Activated T-cell treated with anti-CD3 and anti-CD28 coated beads, Interleukin-2, amount 50 U/mL, for 48 hours (primary cell): ENCODE results near the gene ZCRB1.

Experiments used
- DNase-seq, 2 experiments: peaks; one replicate each; pipeline ENCODE4 v3.0.0-alpha.2; 2020

The ZCRB1 gene

DNA sequence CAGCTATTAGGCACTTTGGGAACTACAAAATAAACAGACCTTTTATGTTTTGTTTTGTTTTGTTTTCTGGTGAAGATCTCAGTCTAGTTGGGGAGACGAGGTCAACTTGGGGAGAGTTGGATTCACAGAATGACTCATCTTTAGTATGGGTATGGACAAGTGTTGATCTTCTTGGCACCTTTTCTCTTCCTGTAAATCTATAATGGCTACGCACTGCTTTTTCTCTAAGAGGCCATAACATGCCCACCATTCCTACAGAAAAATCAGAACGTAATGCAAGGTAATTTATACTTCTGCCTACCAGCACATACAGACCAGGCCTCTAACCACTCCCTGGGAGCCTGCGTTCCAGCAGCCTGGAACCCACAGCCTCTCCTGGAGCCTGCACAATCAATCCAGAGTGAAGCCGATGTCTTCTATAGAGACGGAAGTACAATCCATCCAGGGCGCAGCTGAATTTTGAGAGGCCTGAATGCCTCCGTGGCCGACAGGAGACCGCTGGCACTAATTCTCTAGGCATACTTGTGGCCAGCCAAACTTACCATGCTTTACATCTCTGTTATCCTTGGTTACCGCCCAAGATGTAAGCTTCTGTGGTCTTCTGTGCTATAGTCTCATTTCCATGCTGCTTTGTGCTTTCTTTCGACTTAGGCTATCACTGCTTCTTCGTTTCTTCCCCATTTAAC is 790 bp upstream of the ZCRB1 start:
- DNase-seq = peak in 1 of 2 experiments; percentile 28

DNA sequence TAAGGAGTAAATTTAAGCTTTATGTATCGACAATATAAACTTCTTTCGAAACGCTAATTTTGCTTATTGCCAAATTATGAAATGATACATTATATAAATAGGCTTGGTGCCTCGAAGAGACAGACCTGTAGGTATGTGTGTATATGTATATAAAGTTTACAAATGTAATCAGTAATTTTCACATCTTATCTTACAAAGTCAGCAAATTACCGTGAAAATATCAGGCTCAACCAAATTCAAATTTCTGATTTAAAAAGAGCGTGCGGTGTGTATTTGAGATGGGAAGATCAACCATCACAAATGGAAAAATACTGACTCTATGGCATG is 605 bp downstream of the ZCRB1 start:
- no peak for DNase-seq

DNA sequence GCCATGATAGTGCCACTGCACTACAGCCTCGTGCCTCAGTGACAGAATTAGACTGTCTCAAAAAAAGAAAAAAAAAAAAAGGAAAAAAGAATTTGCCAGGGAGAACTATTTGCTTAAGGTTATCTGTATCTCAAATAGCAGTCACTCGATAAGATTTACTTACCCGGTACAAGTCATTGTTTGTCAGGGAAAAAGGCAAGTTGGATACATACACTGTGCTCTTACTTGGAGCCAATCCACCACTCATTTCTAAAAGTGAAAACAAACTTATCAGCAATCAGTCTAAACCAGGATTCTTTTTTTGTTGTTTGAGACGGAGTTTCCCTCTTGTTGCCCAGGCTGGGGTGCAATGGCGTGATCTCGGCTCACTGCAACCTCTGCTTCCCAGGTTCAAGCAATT is 2.0 kb downstream of the ZCRB1 start:
- DNase-seq = no peak

DNA sequence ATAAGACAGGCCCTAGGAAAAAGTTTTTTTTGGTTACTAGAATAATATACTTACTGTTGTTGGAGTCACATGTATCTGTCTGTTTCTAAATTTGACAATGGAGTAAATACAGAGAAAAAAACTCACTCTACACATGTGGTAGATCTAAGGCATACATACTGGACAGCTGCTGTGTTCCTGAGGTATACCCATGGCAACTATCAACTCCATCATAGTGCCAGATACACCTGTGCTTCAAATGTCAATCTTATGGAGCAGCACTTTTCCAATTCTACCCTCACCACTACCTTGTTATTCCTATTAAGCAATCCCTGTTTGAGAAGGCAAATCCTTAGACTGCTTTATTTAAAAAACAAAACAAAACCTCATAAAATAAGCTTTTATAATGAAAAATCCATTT is 3.3 kb downstream of the ZCRB1 start:
- no peak for DNase-seq

DNA sequence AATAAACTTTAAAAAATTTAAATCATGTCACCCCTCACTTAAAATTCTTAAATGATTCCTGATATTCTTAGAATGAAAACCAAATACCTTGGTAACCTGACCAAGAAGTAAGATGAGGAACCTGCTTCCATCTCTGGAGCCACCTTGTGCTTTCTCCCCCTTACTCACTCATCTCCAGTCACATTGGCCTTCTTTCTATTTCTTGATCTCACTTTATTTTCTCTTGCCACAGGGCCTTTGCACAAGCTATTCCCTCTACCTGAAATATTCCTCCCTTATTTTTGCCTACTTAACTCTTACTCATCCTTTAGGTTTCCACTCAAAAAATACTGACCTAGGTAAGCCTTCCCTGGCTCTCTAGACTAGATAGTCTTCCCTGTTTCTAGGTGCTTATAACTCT is 5.1 kb downstream of the ZCRB1 start:
- no peak for DNase-seq

DNA sequence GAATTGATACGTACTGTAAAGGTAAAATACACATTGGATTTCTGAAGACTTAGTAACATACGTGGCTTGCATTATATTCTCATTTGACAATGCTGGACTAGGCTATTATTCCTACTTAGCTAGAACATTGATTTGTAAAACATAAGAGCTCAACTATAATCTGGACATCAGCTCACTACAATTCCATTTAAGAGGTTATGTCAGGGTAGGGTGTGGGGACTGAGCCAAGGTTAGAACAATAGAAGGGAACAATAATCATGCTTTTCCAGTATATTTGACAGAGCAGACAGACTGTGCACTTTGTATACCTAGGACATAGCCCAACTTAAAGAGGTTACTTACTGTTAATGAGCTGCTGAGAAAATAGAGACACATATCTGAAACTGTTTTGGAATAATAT is 10.8 kb downstream of the ZCRB1 start:
- no peak for DNase-seq

DNA sequence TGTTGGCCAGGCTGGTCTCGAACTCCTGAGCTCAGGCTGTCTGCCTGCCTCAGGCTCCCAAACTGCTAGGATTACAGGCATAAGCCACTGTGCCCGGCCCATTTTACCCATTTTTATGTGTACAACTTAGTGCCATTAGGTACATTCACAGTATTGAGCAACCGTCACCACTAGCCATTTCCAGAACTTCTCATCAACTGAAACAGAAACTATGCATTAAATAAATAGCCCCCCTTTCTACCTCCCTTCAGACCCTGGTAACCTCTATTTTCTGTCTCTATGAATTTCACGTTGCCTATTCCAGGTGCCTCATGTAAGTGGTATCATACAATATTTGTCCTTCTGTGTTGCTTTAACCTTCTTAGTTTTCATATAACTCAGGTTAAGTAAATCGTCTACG is 15.9 kb downstream of the ZCRB1 start:
- no peak for DNase-seq

DNA sequence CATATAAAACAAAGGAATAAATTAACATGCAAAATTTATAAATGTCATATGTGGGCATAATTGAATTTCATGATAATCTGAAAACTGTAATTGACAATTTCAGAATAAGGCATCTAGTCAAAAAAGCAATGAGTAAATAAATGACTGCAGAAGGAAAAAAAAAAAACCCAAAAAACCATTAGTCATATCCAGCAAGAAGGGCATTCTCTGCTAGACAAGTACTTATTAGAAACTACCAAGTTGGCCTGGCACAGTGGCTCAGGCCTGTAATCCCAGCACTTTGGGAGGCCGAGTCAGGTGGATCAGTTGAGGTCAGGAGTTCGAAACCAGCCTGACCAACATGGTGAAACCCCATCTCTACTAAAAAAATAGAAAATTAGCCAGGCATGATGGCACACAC is 17.5 kb downstream of the ZCRB1 start:
- DNase-seq = no peak

DNA sequence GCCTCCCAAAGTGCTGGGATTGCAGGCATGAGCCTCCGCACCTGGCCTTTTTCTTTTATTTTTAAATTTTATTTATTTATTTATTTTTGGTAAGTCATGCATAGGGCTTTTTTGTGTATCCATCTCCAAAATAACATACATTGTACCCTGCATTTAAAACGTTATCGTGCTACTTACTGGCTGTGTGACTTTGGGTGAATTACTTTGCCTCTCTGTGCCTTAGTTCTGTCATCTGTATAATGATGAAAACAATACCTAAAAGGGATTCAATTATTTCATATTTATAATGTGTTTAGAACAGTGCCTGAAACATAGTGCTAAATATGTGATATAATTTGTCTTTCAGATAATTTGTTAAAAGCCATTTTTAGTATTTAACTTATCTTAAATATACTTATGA is 19.6 kb downstream of the ZCRB1 start:
- no peak for DNase-seq

DNA sequence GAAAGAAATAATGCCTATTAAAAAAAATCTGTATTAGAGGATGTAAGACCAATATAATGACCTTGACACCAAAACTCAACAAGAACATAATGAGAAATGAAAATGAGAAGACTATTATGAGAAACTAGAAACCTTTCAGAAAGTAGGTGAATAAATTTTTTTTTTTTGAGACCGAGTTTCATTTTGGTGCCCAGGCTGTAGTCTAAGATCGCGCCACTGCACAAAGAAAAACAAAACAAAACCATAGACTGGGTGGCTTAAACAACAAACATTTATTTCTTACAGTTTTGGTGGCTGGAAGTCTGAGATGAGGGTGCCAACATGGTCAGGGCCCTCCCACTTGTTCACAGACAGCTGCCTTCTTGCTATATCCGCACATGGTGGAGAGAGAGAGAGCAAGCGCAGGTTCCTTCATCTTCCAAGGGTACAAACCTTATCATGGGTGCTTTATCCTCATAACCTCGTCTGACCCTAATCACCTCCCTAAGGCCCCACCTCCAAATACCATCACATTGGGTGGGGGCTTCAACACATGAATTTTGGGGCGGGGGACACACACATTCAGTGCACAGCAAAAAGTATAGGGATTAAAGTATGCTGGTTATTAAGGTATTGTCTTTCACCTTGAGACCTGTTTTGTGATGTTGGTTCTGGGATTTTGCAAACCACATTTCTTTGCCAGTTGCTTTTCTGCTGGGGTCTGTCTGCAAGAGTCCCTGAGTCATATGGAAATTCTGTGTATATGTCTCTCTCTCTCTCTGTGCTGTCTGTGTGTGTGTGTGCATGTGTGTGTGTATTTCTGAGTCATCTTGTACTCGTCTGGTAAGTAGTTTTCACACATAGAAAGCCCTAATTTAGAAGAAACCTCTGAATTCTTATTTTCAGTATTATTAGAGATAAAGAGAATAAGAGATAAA is 26.2 kb downstream of the ZCRB1 start:
- DNase-seq = peak; percentile 78 to 80

DNA sequence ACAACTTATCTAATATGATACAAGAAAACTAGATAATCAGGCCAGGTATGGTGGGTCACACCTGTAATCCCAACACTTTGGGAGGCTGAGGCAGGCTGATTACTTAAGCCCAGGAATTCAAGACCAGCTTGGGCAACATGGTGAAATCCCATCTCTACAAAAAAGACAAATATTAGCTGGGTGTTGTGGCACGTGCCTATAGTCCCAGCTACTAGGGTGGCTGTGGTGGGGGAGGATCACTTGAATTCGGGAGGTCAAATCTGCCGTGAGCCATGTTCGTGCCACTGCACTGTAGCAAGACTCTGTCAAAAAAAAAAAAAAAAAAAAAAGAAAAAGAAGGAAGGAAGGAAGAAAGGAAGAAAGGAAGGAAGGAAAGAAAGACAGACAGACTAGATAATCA is 27.0 kb downstream of the ZCRB1 start:
- DNase-seq = no peak

DNA sequence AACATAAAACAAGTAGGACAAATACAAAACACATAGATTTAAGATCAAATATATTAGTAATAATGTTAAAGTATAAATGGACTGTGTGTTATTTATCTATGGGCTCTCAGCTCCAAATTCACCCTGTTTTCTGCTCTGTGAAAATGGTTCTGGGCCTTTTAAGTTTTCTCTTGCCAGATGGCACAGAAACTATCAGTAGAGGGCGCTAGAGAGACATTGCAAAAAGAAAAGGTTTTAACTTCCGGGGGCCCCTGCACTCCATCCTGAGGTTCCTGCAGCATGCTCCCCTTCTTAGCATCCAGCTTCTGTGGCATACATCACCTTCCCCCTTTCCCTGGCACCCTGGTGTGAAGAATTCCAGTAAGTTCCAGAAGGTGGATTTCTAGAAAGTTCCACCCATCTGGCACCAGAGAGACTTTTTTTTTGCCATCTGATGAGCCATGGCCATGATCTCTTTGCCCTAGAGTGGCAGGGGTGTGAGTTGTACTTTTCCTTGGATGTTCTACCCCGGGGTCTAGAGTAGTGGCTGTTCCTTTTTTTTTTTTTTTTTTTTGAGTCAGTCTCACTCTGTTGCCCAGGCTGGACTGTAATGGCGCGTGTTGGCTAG is 29.3 kb downstream of the ZCRB1 start:
- DNase-seq = no peak

DNA sequence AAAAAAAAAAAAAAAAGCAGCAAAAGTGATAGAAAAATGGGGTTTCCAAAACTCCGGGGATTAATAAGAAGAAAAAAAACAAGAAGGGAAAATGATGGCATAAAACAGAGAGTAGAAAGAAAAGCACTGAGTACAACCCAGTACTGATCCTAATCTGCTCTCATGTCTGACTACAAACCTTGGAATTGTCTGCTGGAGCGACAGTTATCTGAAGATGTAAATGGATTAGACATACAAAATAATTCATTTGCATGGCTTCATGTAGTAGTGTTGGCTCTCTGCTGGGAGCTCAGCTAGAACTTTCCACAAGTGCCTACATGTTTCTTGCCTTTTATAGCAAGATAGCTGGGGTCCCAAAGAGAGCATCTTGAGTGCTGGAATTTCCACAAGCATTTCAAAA is 34.2 kb downstream of the ZCRB1 start:
- no peak for DNase-seq

DNA sequence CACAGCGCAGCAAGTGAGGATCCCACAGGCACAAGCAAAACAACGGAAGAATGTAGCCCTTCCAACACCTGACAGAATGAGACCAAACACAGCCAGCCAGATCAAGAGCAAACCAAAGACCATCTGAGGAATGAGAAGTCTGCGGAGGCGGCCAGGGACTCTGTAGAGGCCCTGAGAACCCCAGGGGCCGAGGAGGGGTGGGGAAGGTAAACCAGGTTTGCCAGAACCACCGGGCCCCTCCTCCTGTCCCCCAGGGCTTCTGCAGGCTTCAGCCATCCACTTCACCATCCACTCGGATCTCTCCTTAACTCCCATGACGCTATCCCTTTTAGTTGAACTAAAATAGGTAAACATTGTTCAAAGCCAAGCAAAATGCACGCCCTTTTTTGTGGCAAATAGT is 37.4 kb downstream of the ZCRB1 start:
- DNase-seq = no peak

DNA sequence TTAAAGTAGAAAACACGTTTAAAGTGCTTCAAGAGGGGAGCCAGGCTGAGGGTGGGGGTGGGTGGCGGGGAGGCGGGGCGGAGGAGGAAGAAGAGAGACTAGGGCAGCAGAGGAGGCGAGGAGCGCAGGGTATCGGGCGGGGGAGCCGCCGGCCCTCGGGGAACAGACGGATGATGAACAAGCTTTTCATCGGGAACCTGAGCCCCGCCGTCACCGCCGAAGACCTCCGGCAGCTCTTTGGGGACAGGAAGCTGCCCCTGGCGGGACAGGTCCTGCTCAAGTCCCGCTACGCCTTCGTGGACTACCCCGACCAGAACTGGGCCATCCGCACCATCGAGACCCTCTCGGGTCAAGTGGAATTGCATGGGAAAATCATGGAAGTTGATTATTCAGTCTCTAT is 39.2 kb downstream of the ZCRB1 start:
- no peak for DNase-seq

DNA sequence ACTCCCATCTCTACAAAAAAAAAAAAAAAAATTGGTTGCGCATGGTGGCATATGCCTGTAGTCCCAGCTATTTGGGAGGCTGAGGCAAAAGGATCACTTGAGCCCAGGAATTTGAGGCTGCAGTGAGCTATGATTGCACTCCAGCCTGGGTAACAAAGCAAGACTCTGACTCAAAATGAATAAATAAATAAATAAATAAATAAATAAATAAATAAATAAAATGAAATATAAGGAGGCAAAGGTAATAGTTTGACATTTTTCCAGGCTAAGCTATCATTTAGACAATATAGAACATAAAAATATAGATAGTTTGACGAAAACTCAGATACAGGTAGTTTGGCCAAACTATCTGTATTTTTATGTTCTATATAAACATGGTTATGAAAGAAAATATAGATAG is 40.5 kb downstream of the ZCRB1 start:
- DNase-seq = no peak

DNA sequence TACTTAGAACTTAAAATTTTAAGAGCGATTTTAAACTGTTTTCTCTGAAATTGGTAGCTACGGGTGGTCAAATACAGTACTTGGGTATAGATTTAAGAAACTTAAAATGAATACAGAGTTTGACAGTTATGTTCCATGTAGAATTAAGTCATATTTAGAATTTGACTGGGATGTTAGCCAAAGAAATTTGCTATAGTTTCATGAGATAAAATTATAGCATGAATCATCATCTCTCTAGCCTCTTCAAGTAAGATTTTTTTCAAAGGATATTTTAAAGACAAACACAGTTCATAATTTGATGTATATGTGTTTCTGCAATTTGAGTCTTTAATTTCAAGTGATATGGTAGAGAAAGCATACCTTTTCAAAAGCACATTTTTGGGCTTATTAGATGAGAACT is 41.0 kb downstream of the ZCRB1 start:
- no peak for DNase-seq

DNA sequence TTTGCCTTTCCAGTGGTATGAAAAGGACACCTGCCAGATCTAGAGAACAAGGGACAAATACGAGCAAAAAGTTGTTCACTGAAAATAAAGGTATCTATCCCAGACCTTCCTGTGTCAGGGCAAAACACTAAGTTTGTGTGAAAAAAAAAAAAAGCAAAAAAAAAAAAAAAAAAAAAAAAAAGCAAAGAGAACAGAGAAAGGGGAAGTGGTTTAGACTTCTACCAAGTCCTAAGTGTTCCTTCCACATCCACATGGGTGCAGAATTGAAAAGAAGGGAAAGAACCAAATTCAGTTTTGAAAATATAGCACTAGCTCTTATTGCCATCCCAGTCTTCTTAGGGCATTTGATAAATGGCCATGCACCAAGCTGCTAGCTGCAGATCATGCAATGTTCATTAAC is 41.7 kb downstream of the ZCRB1 start:
- DNase-seq = no peak

DNA sequence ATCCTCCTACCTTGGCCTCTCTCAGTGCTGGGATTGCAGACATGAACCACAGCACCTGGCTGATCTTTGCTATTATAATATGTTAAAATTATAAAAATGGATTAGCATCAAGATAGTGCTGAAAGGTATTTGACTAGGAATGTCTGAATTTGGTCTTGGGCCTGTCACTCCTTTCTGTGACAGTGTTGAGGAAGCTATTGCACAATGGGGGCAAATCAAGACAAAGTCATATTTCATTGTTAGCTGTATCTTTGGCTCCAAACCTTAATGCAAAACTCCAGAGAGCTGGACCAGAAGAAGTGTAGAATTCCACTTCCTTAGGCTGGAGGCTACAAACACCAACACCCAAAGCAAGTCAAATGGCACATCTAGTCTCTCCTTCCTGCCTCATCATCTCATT is 42.2 kb downstream of the ZCRB1 start:
- no peak for DNase-seq

DNA sequence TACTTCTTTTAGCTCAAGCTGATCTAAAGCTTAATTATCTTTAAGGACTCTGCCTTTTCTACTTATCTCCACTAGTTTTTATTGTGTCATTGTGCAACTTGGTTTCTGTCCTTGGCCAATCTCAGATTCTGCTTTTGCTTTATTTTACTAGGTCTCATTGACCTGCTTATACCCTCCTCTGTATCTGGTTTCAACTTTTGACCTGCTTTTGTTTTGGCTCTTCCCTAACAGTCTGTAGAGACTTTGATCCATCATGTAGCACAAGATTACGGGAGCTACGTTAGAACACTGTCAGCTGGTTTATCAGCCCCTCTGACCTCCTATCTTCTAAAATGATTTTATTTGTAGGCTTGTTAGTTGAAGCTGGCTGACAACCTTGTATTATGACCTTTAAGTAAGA is 43.6 kb downstream of the ZCRB1 start:
- no peak for DNase-seq

DNA sequence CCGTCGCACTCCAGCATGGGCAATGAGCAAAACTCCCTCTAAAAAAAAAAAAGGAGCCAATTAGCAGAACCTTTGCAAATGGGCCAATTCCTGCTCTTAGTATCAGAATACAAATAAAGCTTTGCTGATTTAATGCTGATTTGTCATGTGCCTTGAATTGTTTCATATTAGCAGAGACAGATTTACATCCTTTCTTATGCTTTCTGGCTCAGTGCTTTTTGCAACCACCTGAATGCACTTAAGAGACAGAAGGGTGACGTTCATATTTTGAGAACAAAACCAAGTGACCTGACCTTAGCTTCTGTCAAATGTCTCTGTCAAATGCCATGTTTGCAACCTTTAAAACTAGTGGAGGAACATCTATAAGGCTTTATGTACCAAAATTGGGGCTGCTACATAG is 44.0 kb downstream of the ZCRB1 start:
- DNase-seq = no peak

DNA sequence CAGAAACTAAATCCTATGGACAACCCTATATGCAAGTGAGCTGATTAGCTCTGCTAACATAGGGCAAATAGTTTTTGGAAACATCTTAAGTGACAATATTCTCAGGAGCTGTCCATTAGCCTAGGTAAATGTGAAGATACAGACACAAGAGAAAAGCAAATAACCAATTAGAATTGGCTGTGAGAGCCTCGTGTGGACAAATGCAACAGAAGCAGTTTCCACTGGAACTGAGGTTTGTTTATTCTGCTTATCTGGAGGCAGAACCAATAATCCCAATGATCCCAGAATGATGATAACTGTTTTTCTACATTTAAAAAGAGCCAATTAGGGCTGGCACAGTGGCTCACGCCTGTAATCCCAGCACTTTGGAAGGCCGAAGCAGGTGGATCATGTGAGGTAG is 44.6 kb downstream of the ZCRB1 start:
- no peak for DNase-seq

DNA sequence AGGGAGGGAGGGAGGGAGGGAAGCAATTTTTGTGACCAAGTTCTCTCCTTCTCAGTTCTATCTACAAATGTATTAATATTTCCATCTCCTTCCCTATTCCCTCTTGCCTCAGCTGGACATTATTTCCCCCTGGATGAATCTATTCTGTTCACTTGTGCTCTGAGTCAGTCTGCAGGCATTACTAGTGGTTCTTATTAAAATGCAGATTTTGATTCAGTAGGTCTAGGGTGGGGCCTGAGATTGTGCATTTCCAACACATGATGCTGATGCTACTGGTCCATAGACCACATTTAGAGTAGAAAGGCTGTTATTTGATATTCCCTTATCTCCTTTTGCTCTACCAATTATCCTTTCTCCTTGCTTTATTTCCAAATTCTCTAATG is 47.8 kb downstream of the ZCRB1 start:
- DNase-seq = no peak

DNA sequence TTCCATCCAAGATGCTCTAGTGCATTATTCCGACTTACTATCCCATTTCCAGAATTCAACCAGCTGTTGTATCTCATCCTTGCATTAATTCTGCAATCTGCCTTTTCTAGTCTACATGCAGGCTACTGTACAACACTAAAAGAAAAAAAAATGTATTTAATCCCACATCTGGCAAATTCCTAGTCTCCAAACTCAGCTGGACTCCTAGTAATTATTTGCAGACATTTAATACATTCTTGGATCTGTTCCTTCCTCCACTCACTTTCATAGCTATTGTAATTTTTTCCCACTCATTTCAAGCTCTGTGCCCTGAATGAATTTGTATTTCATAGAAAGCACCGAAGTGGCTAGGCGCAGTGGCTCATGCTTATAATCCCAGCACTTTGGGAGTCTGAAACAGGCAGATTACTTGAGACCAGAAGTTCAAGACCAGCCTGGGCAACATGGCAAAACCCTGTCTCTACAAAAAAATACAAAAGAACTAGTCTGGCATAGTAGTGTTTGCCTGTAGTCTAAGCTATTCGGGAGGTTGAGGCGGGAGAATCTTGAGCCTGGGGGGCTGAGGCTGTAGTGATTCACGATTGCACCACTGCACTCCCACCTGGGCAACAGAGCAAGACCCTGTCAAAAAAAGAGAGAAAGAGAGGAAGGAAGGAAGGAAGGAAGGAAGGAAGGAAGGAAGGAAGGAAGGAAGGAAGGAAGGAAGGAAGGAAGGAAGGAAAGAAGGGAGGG is 48.3 kb downstream of the ZCRB1 start:
- no peak for DNase-seq
